Ascending aorta (tissue), 2 donors: ENCODE measurements around the gene DGKD. TPM values are rescaled to one million over a fixed set of nuclear protein-coding genes. Genes with fewer than 3 reads are reported as not detected.
A peak's percentile ranks its signal among the peaks of the same experiment; 100 is the strongest.

Source experiments
- DNase-seq, 2 donors: peaks; one replicate each; pipeline ENCODE4 v3.0.0-alpha.2; 2019; ENCODE audit warnings: low spot score in 2 of 2
- H3K27ac ChIP-seq, 2 donors: fragments of 200-600 bp; sonication (generic); one replicate each; pipeline ENCODE4 v1.5.1; 2016 to 2017; ENCODE audit warnings: mild to moderate bottlenecking in 1 of 2
- H3K27me3 ChIP-seq: fragments of 200-600 bp; sonication (generic); one replicate; pipeline ENCODE4 v1.5.1; 2017
- H3K36me3 ChIP-seq, 2 donors: fragments of 200-600 bp; sonication (generic); one replicate each; pipeline ENCODE4 v1.5.1; 2016
- H3K4me1 ChIP-seq, 2 donors: fragments of 200-600 bp; sonication (generic); one replicate each; pipeline ENCODE4 v1.5.1; 2016 to 2017; ENCODE audit warnings: mild to moderate bottlenecking in 1 of 2
- H3K4me3 ChIP-seq, 2 donors: fragments of 200-600 bp; sonication (generic); one replicate each; pipeline ENCODE4 v1.5.1; 2016 to 2017; ENCODE audit warnings: mild to moderate bottlenecking in 1 of 2
- H3K9me3 ChIP-seq, 2 donors: fragments of 200-600 bp; sonication (generic); one replicate each; pipeline ENCODE4 v1.5.1; 2016
- CTCF ChIP-seq, 3 experiments: fragments of 200-600 bp in 2 of 3; fragments of 450-650 bp in 1 of 3; sonication (generic) in 2 of 3; IDR thresholded peaks; one replicate each; pipeline ENCODE4 v1.5.1; 2016 to 2019; ENCODE audit warnings: antibody characterized with exemption in 3 of 3, mild to moderate bottlenecking in 1 of 3, moderate library complexity in 1 of 3
- intact Hi-C: fragments of 100-400 bp; cut with DNase I; formaldehyde crosslinking; loops from one replicate; pipeline ENCODE4 v1.15.1; 2023
- total RNA-seq: library from RNA; depleted of rRNA; stranded (reverse); fragments of >200 nt; gene quantifications from one replicate; pipeline ENCODE4 v1.1.0, GENCODE V29; 2016

Gene DGKD
- total RNA-seq, 1 donor from 2014 or later: 28.3 TPM

GRCh38 chr2:233468047-233468740 is 113.9 kb downstream of the DGKD start:
- Histone ChIP-seq H3K4me1 (peaks cover 0 to 9% of the 10 kb centered on the region in 2 donors), H3K36me3 (peaks cover 60 to 96% of the 10 kb centered on the region in 2 donors), H3K9me3 (no peaks in the 10 kb centered on the region), H3K27me3 (no peaks in the 10 kb centered on the region), H3K4me3 (no peak overlapping the region), H3K27ac (no peak overlapping the region)
- no peak for TF ChIP-seq CTCF (IDR thresholded peaks at IDR 0.05)
- intact Hi-C loops: no loop called here
- no peak for DNase-seq

- Histone ChIP-seq H3K27me3 (no peaks in the 10 kb centered on the region), H3K9me3 (no peaks in the 10 kb centered on the region), H3K36me3 (peaks cover 58 to 91% of the 10 kb centered on the region in 2 donors), H3K27ac (no peak overlapping the region), H3K4me1 (peaks cover 0 to 9% of the 10 kb centered on the region in 2 donors), H3K4me3 (no peak overlapping the region)
- DNase-seq: no peak
- intact Hi-C loops: no loop called here
- no peak for TF ChIP-seq CTCF (IDR thresholded peaks at IDR 0.05)
These were observed 114.4 kb downstream of the DGKD start for GRCh38 chr2:233468741-233469110.

- intact Hi-C loops: no loop called here
- Histone ChIP-seq H3K4me3 (no peak overlapping the region), H3K9me3 (no peaks in the 10 kb centered on the region), H3K27ac (peak overlapping the region; percentile 32 to 68), H3K27me3 (no peaks in the 10 kb centered on the region), H3K4me1 (peaks cover 0 to 13% of the 10 kb centered on the region in 2 donors), H3K36me3 (peaks cover 51 to 84% of the 10 kb centered on the region in 2 donors)
- peak in 1 of 2 donors; percentile 66 for DNase-seq
- no peak for TF ChIP-seq CTCF (IDR thresholded peaks at IDR 0.05)
These were observed 115.1 kb downstream of the DGKD start for GRCh38 chr2:233469261-233470010.

- peak overlapping the region; percentile 32 to 68 for H3K27ac ChIP-seq
- TF ChIP-seq CTCF (IDR thresholded peaks at IDR 0.05): no peak
- intact Hi-C loops: no loop called here
- H3K4me1 ChIP-seq: peaks cover 0 to 16% of the 10 kb centered on the region in 2 donors
- no peaks in the 10 kb centered on the region for H3K27me3 ChIP-seq
- H3K9me3 ChIP-seq: no peaks in the 10 kb centered on the region
- H3K36me3 ChIP-seq: peaks cover 44 to 76% of the 10 kb centered on the region in 2 donors
- no peak overlapping the region for H3K4me3 ChIP-seq
- peak in 1 of 2 donors; percentile 69 for DNase-seq
These were observed 115.9 kb downstream of the DGKD start for GRCh38 chr2:233470011-233470687.

- H3K36me3 ChIP-seq: peaks cover 41 to 75% of the 10 kb centered on the region in 2 donors
- TF ChIP-seq CTCF (IDR thresholded peaks at IDR 0.05): no peak
- no peak overlapping the region for H3K4me3 ChIP-seq
- H3K9me3 ChIP-seq: no peaks in the 10 kb centered on the region
- peak overlapping the region; percentile 32 to 68 for H3K27ac ChIP-seq
- peaks cover 0 to 17% of the 10 kb centered on the region in 2 donors for H3K4me1 ChIP-seq
- intact Hi-C loops: no loop called here
- peak in 1 of 2 donors; percentile 60 for DNase-seq
- no peaks in the 10 kb centered on the region for H3K27me3 ChIP-seq
These were observed 116.5 kb downstream of the DGKD start for GRCh38 chr2:233470839-233471238.
